ENCODE measurements around the gene NSUN6.
"Not testable (repeated sequence)": the region's sequence is repeated elsewhere in the genome, so short reads cannot be mapped to it uniquely, and the experiment has no call there.

Gene NSUN6

DNA sequence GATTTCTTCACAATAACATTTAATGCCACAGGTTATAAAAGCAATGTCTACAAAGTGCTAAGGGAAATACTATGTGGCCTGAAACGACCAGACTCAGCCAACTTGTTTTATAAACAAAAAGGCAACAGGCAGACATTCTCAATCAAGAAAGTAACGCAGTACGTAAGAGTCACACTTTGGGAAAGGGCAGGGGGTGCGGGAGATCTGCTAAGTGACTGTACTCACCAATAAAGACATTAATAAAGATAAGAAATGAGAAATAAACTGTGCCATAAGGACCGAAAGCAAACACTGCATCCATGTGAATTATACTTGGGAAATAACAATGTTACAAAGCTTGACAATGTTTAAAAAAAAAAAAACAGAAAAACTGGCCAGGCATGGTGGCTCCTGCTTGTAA, 25.5 kb downstream of the NSUN6 start:
- no peak for DNase-seq (ENCODE audit: low read depth)
- H3K4me3 ChIP-seq (ENCODE audit: low read length), result no peak overlapping the region
- no peak for TF ChIP-seq CTCF (IDR thresholded peaks at IDR 0.05; ENCODE audit: insufficient read depth, low read depth, low read length, missing control alignments)

GRCh38 chr10:18623671-18624070, 27.7 kb downstream of the NSUN6 start:
- not testable (repeated sequence) for DNase-seq (ENCODE audit: low read depth); H3K4me3 ChIP-seq (ENCODE audit: low read length)

DNA sequence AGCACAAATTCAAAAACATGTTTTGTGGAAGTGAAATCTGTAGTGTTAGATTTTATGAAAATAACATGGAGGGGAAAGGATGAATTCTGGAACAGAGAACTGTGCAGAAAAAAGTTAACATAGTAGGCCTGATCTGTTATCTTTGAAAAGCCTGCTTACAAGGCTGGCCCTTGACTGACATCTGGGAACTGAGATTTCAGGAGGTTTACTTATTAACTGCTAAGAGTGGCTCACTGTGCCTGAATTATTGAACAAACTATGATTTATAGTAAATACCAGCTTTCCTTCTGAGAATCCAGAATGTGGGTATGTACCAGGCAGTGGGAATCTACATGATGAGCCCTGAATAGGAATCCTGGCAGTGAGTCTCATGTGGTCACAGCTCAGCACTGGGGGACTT, 30.5 kb downstream of the NSUN6 start:
- H3K4me3 ChIP-seq (ENCODE audit: low read length), result no peak overlapping the region
- DNase-seq (ENCODE audit: low read depth), result no peak
- TF ChIP-seq CTCF (IDR thresholded peaks at IDR 0.05; ENCODE audit: insufficient read depth, low read depth, low read length, missing control alignments), result no peak

DNA sequence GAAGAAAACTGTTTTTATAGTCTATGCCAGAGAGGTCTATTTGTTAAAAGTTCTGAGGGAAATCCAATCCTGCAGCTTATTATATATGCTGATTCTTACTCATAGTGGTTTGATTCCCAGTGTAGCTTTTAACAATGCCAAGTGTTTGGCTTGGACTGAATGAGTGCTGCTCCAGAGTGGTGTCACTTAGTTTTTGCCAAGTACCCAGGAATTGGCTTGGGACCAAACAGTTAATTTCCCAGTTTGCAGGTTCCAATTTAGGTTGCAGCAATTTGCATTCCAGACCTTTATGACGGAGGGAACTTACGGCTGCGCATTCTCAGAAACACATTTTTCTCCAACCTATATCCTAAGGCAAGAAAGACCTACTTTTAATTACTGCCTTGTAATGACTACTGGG, 32.4 kb downstream of the NSUN6 start:
- H3K4me3 ChIP-seq (ENCODE audit: low read length), result no peak overlapping the region
- no peak for TF ChIP-seq CTCF (IDR thresholded peaks at IDR 0.05; ENCODE audit: insufficient read depth, low read depth, low read length, missing control alignments)
- no peak for DNase-seq (ENCODE audit: low read depth)

- DNase-seq (ENCODE audit: low read depth), result no peak
- no peak overlapping the region for H3K4me3 ChIP-seq (ENCODE audit: low read length)
- TF ChIP-seq CTCF (IDR thresholded peaks at IDR 0.05; ENCODE audit: insufficient read depth, low read depth, low read length, missing control alignments), result no peak
Observed at GRCh38 chr10:18616337-18616736, 35.0 kb downstream of the NSUN6 start.

- H3K4me3 ChIP-seq (ENCODE audit: low read length), result no peak overlapping the region
- peak; percentile 36 for DNase-seq (ENCODE audit: low read depth)
- TF ChIP-seq CTCF (IDR thresholded peaks at IDR 0.05; ENCODE audit: insufficient read depth, low read depth, low read length, missing control alignments), result no peak
Observed at GRCh38 chr10:18615618-18616017, 35.8 kb downstream of the NSUN6 start.

DNA sequence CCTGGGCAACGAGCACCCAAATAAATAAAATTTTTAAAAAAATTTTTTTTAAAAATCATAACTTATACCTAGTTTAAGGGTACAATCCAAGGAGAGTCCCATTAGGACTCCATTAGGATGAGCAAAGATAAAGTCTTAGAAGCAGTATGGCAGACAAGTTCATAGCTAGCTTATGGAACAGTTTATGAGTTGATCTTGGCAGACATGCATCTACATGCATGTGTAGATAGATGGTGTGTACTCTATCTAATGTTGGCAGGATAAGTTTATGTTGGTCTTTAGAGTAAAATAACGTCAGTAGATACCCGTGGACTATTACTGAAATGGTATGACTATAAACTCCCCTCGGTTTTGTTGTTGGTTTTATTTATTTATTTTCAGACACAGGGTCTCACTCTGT, 40.2 kb downstream of the NSUN6 start:
- no peak for TF ChIP-seq CTCF (IDR thresholded peaks at IDR 0.05; ENCODE audit: insufficient read depth, low read depth, low read length, missing control alignments)
- DNase-seq (ENCODE audit: low read depth), result no peak
- no peak overlapping the region for H3K4me3 ChIP-seq (ENCODE audit: low read length)

GRCh38 chr10:18610517-18610916, 40.9 kb downstream of the NSUN6 start:
- DNase-seq (ENCODE audit: low read depth), result peak; percentile 92
- TF ChIP-seq CTCF (IDR thresholded peaks at IDR 0.05; ENCODE audit: insufficient read depth, low read depth, low read length, missing control alignments), result no peak
- H3K4me3 ChIP-seq (ENCODE audit: low read length), result no peak overlapping the region
